ENCODE data around the gene STARD5. TPM values are rescaled to one million over a fixed set of nuclear protein-coding genes. Genes with fewer than 3 reads are reported as not detected.
"Not testable (repeated sequence)": the region's sequence is repeated elsewhere in the genome, so short reads cannot be mapped to it uniquely, and the experiment has no call there.

STARD5 gene
- total and polyA plus RNA-seq, 2 donors = 15.9 to 25.5 TPM

DNA sequence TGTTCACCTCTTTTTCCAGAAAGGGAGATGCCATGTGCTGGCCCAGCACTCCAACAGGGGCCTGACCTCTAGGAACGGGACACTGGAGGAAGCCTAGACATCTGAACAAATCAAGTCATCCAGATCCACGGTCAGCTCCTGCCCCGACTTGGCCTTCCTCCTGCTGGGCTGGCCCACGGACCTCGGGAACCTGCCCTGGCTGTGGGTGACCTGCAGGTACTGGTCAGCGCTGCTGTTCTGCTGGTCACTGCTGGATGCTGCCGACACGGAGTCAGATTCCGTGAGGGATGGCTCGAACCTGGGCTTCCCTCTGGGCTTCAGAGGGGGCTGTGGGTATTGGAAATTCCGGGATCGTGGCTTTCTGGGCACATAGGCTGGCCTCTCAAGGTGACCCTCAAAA, 8.4 kb upstream of the STARD5 start:
- H3K27ac ChIP-seq (ENCODE audit: low read depth) = no peak overlapping the region
- no peak overlapping the region for H3K4me3 ChIP-seq (ENCODE audit: low read depth, low read length)
- WGBS = 97% methylated on average over 12 of the region's 12 CpGs
- no peaks in the 10 kb centered on the region for H3K4me1 ChIP-seq (ENCODE audit: insufficient read depth)
- DNase-seq (ENCODE audit: extremely low spot score) = no peak
- no peaks in the 10 kb centered on the region for H3K36me3 ChIP-seq (ENCODE audit: insufficient read depth)

- no peaks in the 10 kb centered on the region for H3K4me1 ChIP-seq (ENCODE audit: insufficient read depth)
- no peak for DNase-seq (ENCODE audit: extremely low spot score)
- no peaks in the 10 kb centered on the region for H3K36me3 ChIP-seq (ENCODE audit: insufficient read depth)
- no peak overlapping the region for H3K27ac ChIP-seq (ENCODE audit: low read depth)
- WGBS = 79% methylated on average over 15 of the region's 15 CpGs
- H3K4me3 ChIP-seq (ENCODE audit: low read depth, low read length) = no peak overlapping the region
Measured at GRCh38 chr15:81331600-81331999, 7.7 kb upstream of the STARD5 start.

DNA sequence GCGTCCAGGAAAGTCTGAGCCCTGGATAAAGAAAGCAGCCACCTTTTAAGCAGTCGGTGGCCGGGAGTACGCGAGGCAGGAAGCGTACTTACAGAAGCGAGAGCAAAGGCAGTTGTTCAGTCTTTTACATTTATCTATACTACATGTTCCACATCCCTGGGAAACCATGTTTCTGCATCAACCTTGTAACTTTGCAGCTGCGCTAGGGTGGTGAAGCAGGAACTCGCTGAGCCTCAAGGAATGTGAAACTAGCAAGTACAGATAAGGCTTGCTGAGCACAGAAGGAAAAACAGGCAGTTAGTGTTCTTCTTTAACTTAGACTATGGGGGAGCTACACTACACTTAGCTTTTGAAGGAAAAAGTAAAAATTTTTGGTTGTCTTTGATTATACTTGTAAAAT, 7.2 kb upstream of the STARD5 start:
- not testable (repeated sequence) for H3K4me1 ChIP-seq (ENCODE audit: insufficient read depth); H3K27ac ChIP-seq (ENCODE audit: low read depth); H3K36me3 ChIP-seq (ENCODE audit: insufficient read depth); DNase-seq (ENCODE audit: extremely low spot score); H3K4me3 ChIP-seq (ENCODE audit: low read depth, low read length)
- WGBS = 26% methylated on average over 9 of the region's 9 CpGs

- Histone ChIP-seq H3K4me3 (ENCODE audit: low read depth, low read length) (no peak overlapping the region), H3K36me3 (ENCODE audit: insufficient read depth) (no peaks in the 10 kb centered on the region), H3K27ac (ENCODE audit: low read depth) (no peak overlapping the region), H3K4me1 (ENCODE audit: insufficient read depth) (no peaks in the 10 kb centered on the region)
- 52% methylated on average over 5 of the region's 5 CpGs for WGBS
- DNase-seq (ENCODE audit: extremely low spot score) = no peak
Measured at GRCh38 chr15:81330366-81331090, 6.6 kb upstream of the STARD5 start.

DNA sequence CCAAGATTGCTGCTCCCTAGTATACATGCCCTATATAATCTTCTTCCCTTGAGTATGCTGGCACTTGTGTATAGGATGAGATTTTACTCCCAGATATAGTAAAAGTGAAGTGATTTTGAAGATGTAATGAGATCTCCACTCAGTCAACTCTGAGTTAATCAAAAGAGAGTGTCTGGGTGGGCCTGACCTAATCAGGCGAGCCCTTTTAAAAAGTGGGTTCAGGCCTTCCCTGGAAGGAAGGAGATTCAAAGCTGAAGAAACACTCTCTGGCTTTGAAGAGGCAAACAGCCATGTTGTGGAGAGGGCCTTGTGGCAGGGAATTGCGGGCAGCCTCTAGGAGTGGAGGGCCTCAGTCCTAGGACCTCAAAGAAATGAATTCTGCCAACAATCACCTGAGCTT, 5.5 kb upstream of the STARD5 start:
- Histone ChIP-seq H3K4me1 (ENCODE audit: insufficient read depth) (no peaks in the 10 kb centered on the region), H3K4me3 (ENCODE audit: low read depth, low read length) (no peak overlapping the region), H3K36me3 (ENCODE audit: insufficient read depth) (no peaks in the 10 kb centered on the region), H3K27ac (ENCODE audit: low read depth) (no peak overlapping the region)
- WGBS = 98% methylated on average over 2 of the region's 2 CpGs
- DNase-seq (ENCODE audit: extremely low spot score) = no peak

DNA sequence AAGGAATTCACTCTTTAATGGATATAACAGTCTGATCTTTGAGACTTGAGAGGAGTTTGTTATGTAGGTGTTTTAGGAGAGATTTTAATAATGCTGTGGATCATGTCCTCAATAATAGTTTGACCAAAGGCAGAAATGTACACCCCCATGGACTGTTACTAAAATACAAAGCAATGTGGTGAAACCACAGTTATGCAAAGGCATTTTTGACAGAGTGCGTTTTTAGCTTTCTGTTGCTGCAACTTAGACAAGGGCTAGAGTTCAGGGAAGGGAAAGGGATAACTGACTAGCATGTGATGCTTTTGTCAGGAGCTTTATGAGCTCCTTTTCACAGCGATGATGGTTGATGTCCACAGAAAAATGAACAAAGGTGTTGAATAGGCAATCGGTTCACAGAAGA, 3.6 kb upstream of the STARD5 start:
- no peak overlapping the region for H3K27ac ChIP-seq (ENCODE audit: low read depth)

GRCh38 chr15:81326466-81327212, 2.7 kb upstream of the STARD5 start:
- 89% methylated on average over 7 of the region's 7 CpGs for WGBS
- Histone ChIP-seq H3K4me1 (ENCODE audit: insufficient read depth) (no peaks in the 10 kb centered on the region), H3K4me3 (ENCODE audit: low read depth, low read length) (no peak overlapping the region), H3K27ac (ENCODE audit: low read depth) (no peak overlapping the region), H3K36me3 (ENCODE audit: insufficient read depth) (no peaks in the 10 kb centered on the region)
- no peak for DNase-seq (ENCODE audit: extremely low spot score)

More for the DNA sequence above, 3.6 kb upstream of the STARD5 start:
- Histone ChIP-seq H3K36me3 (ENCODE audit: insufficient read depth) (no peaks in the 10 kb centered on the region), H3K4me1 (ENCODE audit: insufficient read depth) (no peaks in the 10 kb centered on the region), H3K4me3 (ENCODE audit: low read depth, low read length) (no peak overlapping the region)
- DNase-seq (ENCODE audit: extremely low spot score) = no peak
- WGBS = 80% methylated on average over 3 of the region's 3 CpGs

GRCh38 chr15:81323559-81323943, 390 bp downstream of the STARD5 start:
- no peak for DNase-seq (ENCODE audit: extremely low spot score)
- no peaks in the 10 kb centered on the region for H3K4me1 ChIP-seq (ENCODE audit: insufficient read depth)
- H3K4me3 ChIP-seq (ENCODE audit: low read depth, low read length) = peak overlapping the region; percentile 82
- H3K36me3 ChIP-seq (ENCODE audit: insufficient read depth) = no peaks in the 10 kb centered on the region
- peak overlapping the region; percentile 82 for H3K27ac ChIP-seq (ENCODE audit: low read depth)
- WGBS = 10% methylated on average over 4 of the region's 4 CpGs

GRCh38 chr15:81322676-81323253, 1.2 kb downstream of the STARD5 start:
- no peak for DNase-seq (ENCODE audit: extremely low spot score)
- H3K4me3 ChIP-seq (ENCODE audit: low read depth, low read length) = peak overlapping the region; percentile 21
- H3K27ac ChIP-seq (ENCODE audit: low read depth) = no peak overlapping the region
- H3K4me1 ChIP-seq (ENCODE audit: insufficient read depth) = no peaks in the 10 kb centered on the region
- H3K36me3 ChIP-seq (ENCODE audit: insufficient read depth) = no peaks in the 10 kb centered on the region
- WGBS = 68% methylated on average over 6 of the region's 6 CpGs

GRCh38 chr15:81321667-81322066, 2.3 kb downstream of the STARD5 start:
- DNase-seq (ENCODE audit: extremely low spot score) = no peak
- 92% methylated on average over 1 of the region's 1 CpG for WGBS
- Histone ChIP-seq H3K4me1 (ENCODE audit: insufficient read depth) (no peaks in the 10 kb centered on the region), H3K36me3 (ENCODE audit: insufficient read depth) (no peaks in the 10 kb centered on the region), H3K4me3 (ENCODE audit: low read depth, low read length) (no peak overlapping the region), H3K27ac (ENCODE audit: low read depth) (no peak overlapping the region)

GRCh38 chr15:81317642-81318017, 6.3 kb downstream of the STARD5 start:
- no peaks in the 10 kb centered on the region for H3K4me1 ChIP-seq (ENCODE audit: insufficient read depth)
- H3K27ac ChIP-seq (ENCODE audit: low read depth) = no peak overlapping the region
- WGBS = 92% methylated on average over 6 of the region's 6 CpGs
- DNase-seq (ENCODE audit: extremely low spot score) = no peak
- H3K36me3 ChIP-seq (ENCODE audit: insufficient read depth) = no peaks in the 10 kb centered on the region
- no peak overlapping the region for H3K4me3 ChIP-seq (ENCODE audit: low read depth, low read length)

- H3K4me1 ChIP-seq (ENCODE audit: insufficient read depth) = no peaks in the 10 kb centered on the region
Measured at GRCh38 chr15:81316267-81316666, 7.7 kb downstream of the STARD5 start.

DNA sequence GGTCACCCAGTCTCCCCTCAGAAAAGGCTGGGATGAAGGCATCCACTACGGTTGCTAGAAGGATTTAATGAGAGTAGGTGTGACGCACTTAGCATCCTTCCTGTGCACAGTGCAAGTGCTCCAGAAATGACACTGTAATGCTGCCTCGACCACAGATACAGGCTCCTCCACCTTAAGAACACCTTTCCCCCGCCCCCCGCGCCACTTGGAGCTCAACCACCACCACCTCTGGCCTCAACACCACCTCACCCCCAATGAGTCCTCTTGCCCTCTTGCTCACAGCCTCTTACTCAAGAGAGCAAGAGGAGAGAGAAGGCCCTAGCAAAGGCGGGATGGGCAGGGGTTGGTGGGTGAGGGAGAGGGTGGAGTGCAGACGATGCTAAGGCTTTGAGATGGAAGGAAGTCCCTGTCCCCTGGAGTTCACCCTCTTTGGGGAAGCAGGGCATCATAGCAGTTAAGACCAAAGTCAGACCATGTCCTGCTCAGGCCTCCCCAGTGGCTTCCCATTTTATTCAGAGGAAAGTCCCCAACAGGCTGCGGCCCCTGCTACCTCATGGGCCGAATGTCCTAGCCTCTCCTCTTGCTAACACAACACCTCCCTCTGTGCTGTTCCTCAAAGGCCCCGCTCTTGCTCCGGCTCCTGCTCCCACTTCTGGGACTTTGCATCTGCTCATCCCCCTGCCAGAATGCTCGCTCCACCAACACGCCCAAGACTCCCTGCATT, 8.3 kb downstream of the STARD5 start:
- 90% methylated on average over 14 of the region's 14 CpGs for WGBS
- no peak overlapping the region for H3K27ac ChIP-seq (ENCODE audit: low read depth)

More at GRCh38 chr15:81316267-81316666, 7.7 kb downstream of the STARD5 start:
- Histone ChIP-seq H3K36me3 (ENCODE audit: insufficient read depth) (no peaks in the 10 kb centered on the region), H3K27ac (ENCODE audit: low read depth) (no peak overlapping the region), H3K4me3 (ENCODE audit: low read depth, low read length) (no peak overlapping the region)
- no peak for DNase-seq (ENCODE audit: extremely low spot score)
- 91% methylated on average over 3 of the region's 3 CpGs for WGBS

More for the DNA sequence above, 8.3 kb downstream of the STARD5 start:
- no peak overlapping the region for H3K4me3 ChIP-seq (ENCODE audit: low read depth, low read length)
- no peaks in the 10 kb centered on the region for H3K36me3 ChIP-seq (ENCODE audit: insufficient read depth)
- DNase-seq (ENCODE audit: extremely low spot score) = no peak
- no peaks in the 10 kb centered on the region for H3K4me1 ChIP-seq (ENCODE audit: insufficient read depth)
